GM10266 (cell line): ENCODE measurements around the gene ANO2.

Experiments
- DNase-seq: peaks from one replicate; pipeline ENCODE4 v3.0.0; 2012; ENCODE audit errors: extremely low spot score
- TF ChIP-seq, protein P1 (sequence below): IDR thresholded peaks from 2 replicates; pipeline ENCODE4 v1.5.1; 2012; ENCODE audit warnings: mild to moderate bottlenecking, low read depth; ENCODE audit not compliant: control insufficient read depth, insufficient read depth; ENCODE audit errors: missing control alignments

The ANO2 gene

DNA sequence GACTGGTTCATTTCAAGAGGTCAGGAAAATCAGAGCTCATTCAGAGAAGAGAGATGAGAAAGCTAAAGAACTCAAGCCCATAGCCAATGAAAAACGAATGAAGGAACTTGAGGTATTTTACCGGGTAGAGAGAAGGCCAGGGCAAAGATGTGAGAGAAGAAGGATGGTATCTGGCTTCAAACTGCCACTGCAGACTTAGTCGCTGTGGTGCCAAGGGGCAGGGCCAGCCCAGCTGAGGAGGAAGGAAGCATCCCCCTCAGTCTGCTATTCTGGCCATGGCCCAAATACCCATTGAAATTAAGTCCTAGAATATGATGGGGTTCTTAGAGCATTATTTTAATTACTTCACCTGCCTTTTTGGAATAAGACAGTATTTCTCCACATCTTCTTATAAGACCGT is 69.2 kb downstream of the ANO2 start:
- TF ChIP-seq, protein P1, sequence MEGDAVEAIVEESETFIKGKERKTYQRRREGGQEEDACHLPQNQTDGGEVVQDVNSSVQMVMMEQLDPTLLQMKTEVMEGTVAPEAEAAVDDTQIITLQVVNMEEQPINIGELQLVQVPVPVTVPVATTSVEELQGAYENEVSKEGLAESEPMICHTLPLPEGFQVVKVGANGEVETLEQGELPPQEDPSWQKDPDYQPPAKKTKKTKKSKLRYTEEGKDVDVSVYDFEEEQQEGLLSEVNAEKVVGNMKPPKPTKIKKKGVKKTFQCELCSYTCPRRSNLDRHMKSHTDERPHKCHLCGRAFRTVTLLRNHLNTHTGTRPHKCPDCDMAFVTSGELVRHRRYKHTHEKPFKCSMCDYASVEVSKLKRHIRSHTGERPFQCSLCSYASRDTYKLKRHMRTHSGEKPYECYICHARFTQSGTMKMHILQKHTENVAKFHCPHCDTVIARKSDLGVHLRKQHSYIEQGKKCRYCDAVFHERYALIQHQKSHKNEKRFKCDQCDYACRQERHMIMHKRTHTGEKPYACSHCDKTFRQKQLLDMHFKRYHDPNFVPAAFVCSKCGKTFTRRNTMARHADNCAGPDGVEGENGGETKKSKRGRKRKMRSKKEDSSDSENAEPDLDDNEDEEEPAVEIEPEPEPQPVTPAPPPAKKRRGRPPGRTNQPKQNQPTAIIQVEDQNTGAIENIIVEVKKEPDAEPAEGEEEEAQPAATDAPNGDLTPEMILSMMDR = no peak
- DNase-seq = no peak

DNA sequence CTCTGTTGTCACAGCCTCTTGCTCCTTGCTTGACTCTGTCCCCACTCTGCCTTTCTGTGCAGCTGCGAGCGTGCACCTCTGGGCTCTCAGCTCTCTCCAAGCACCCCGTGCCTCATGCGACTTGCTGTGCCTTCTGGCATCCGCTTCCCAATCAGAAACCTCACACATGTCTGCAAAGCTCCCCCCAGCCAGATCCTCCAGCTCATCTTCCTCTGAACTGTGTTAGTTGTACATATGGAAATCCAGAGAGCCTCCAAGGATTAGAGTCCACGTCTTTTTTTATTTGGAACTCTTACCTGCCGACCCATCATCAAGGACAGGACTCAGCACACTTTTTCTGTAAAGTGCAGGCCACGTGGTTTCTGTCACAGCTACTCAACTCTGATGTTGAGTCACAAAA is 70.5 kb downstream of the ANO2 start:
- TF ChIP-seq, protein P1 = no peak
- no peak for DNase-seq

DNA sequence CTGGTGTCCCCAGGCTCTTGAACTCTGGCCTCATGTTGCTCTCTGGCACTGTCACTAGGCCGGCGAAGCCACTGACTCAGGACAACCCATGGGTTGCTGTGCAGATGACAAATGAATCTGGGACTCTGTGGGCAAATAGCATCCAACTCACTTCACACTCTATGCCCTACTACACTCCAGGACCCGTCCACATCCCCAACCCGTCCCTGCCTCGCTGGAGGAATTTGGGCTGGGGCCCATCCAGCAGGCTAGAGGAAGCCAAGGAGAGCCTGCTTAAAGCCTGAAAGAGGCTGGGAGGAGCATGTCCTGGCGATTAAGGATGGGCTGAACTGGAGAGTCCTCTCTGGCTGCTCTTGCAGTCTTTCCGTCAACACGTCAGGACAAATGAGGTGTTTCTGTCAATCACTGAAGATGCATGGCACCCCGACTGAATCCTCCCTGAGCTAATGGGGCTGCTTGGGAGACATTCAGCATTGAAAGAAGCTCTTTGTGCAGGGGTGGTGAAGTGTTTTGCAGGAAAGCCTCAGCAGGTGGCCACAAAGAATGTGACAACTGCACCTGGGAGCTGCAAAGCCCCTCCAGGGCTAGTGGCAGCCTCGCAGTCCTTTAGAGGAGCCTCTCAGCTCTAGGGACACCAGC is 71.7 kb downstream of the ANO2 start:
- TF ChIP-seq, protein P1 = no peak
- DNase-seq = no peak

DNA sequence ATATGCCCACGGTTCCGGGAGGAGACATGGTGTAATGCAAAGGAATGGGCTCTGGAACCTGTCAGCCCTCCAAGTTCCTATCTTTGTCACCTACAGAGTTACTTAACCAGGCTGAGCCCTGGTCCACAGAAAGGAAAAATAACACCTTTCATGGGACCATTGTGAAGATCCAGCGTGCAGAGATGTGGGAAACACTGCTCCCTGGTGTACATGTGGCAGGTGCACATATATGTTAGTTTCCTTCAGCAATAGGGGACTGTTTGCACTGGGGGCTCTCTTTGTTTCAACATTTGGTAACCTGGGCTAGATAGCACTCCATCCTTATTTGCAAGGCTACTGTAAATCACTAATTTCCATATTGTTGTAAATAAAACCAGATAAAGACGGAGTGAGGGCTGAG is 72.3 kb downstream of the ANO2 start:
- TF ChIP-seq, protein P1 = no peak
- DNase-seq = no peak

DNA sequence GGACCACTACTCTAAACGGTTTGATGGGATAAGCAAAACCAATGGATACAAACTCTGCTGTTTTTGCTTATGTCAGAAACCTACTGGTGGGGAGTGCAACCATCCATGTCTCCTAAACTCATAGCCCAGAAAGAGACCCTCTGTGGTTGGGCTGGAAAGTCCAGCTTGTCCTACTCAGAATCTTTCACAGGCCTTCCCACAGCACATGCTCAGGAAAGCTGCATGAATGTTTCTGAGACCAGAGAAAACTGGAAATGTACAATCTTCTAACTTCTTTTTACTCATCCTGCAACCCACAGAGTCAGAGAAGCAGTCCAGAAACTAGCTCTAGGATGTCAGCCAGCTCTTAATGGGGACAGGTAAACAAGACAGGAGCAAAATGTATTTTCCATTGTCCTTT is 73.3 kb downstream of the ANO2 start:
- DNase-seq = no peak
- TF ChIP-seq, protein P1 = no peak

DNA sequence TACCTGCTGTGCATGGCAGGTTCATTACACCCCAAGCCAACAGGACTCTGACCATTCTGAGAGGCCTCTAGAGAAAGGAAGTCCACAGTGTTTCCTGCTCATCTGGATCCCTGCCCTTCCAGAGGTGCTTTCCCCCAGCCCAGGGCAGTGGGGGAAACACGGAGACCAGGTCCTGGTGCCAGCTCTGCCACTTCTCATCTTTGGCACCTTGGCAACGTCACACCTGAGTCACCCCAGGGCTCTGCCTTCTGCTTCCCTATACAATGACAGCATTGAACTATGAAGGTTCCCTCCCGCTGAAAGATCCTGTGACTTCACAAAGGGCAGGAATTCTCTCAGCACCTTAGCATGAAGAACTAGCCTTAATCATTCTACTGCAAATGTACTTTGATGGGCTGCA is 74.9 kb downstream of the ANO2 start:
- TF ChIP-seq, protein P1 = no peak

DNA sequence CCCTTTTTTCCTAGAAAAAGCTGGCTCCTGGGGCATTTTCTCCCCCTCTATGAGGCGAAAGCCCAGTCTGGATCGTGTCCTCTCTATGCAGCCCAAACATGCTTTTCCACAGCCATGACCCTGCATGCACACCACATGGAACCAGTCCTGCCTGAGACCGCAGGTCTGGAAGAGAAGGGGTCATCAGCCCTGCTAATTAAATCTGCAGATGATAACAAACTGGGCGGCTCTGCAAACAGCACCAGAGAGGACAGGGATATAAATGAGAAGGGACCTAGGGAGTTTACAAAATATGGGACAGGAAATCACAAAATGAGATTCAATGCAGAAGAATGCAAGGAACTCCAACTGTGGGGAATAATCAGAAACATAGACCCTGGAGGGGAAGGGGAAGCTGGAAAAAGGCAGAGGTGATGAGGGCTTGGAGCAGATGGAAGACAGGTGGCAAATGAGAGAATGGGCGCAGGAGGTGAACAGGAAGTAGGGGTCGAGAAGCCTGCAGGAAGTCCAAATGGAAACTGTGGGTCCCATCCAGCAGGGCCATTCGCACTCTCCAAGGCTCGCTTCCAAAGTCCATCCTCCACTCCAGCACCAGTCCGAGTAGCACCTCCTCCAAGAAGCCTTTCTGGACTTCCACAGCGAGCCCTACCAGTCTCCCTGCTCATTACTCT is 76.3 kb downstream of the ANO2 start:
- no peak for DNase-seq
- TF ChIP-seq, protein P1 = no peak

More for the DNA sequence above, 74.9 kb downstream of the ANO2 start:
- no peak for DNase-seq
